ENCODE data around the gene ZRANB1.
"Not testable (repeated sequence)": the region's sequence is repeated elsewhere in the genome, so short reads cannot be mapped to it uniquely, and the experiment has no call there.

Gene ZRANB1

DNA sequence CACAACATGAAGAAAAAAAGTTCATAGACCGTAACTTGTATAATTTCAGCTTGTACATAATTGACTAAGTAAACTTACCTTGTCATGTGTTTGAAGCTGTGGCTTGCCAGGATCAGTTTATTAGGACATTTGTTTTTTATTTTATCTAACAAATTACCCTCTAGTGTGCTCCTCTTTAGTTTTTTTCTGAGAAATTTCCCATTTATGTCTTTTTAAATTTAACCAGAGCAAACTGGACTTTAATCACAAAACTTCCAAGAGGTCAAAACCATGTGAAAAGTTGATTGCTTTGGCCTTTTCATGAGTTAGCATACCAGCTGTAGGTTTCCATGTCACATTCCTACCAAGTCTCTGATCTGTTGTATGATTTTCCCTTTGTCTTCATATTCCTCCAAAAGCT lies 42.5 kb downstream of the ZRANB1 start:
- Histone ChIP-seq H3K9me3 (no peaks in the 10 kb centered on the region), H3K27me3 (no peaks in the 10 kb centered on the region), H3K36me3 (peaks cover 88% of the 10 kb centered on the region), H3K4me1 (ENCODE audit: control insufficient read depth in 1 of 2, insufficient read depth in 1 of 2, low read depth in 1 of 2, low read length in 1 of 2) (no peaks in the 10 kb centered on the region), H3K4me3 (ENCODE audit: low read depth in 1 of 2, low read length in 1 of 2) (no peak overlapping the region), H3K27ac (no peak overlapping the region)
- TF ChIP-seq CTCF (IDR thresholded peaks at IDR 0.05): no peak

DNA sequence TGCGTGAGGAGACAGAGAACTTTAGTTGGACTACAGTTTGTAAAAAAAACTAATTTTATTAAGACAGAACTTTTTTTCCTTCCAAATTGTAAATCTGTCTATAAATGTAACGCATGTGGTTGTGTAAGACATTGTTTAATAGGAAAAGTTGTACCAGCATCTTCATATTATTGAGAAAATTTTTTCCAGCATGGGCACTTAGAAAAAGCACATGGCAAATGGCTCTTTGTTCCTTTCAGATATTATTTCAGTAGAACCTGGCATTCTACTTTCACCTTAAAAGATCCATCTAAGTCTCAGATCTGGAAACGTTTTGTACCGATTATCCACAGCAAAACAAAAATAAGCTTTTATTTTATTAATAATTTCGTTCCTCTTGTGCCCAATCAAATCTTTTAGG lies 43.2 kb downstream of the ZRANB1 start:
- Histone ChIP-seq H3K4me1 (ENCODE audit: control insufficient read depth in 1 of 2, insufficient read depth in 1 of 2, low read depth in 1 of 2, low read length in 1 of 2) (no peaks in the 10 kb centered on the region), H3K36me3 (peaks cover 96% of the 10 kb centered on the region), H3K27me3 (no peaks in the 10 kb centered on the region), H3K27ac (no peak overlapping the region), H3K4me3 (ENCODE audit: low read depth in 1 of 2, low read length in 1 of 2) (no peak overlapping the region), H3K9me3 (no peaks in the 10 kb centered on the region)
- TF ChIP-seq CTCF (IDR thresholded peaks at IDR 0.05): no peak

DNA sequence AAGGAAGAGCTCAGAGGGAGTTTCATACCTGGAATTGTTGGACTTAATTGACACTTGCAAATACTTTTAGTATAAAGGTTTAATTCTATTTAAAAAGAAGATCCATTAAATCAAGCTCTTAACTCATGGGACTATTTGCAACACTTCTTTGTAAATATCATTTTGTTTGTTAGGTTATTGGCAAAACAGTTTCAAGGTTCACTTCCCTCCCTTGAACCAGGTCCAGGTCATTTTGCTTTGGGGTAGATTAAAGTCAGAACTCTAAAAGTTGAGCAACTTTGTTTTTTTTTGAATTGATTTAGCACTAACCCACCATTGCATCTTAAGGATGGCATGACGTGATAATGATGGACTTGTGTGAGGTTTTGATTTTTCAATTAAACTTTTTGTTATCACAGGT lies 45.9 kb downstream of the ZRANB1 start:
- no peak for TF ChIP-seq CTCF (IDR thresholded peaks at IDR 0.05)
- Histone ChIP-seq H3K27me3 (no peaks in the 10 kb centered on the region), H3K9me3 (no peaks in the 10 kb centered on the region), H3K4me3 (ENCODE audit: low read depth in 1 of 2, low read length in 1 of 2) (no peak overlapping the region), H3K4me1 (ENCODE audit: control insufficient read depth in 1 of 2, insufficient read depth in 1 of 2, low read depth in 1 of 2, low read length in 1 of 2) (no peaks in the 10 kb centered on the region), H3K36me3 (peaks cover 100% of the 10 kb centered on the region), H3K27ac (no peak overlapping the region)

GRCh38 chr10:124988753-124989152 lies 46.8 kb downstream of the ZRANB1 start:
- H3K9me3 ChIP-seq; H3K27me3 ChIP-seq; H3K4me1 ChIP-seq (ENCODE audit: control insufficient read depth in 1 of 2, insufficient read depth in 1 of 2, low read depth in 1 of 2, low read length in 1 of 2); H3K4me3 ChIP-seq (ENCODE audit: low read depth in 1 of 2, low read length in 1 of 2); H3K27ac ChIP-seq: not testable (repeated sequence)
- peaks cover 100% of the 10 kb centered on the region for H3K36me3 ChIP-seq

- no peaks in the 10 kb centered on the region for H3K27me3 ChIP-seq
- peaks cover 100% of the 10 kb centered on the region for H3K36me3 ChIP-seq
- H3K9me3 ChIP-seq: no peaks in the 10 kb centered on the region
- H3K4me3 ChIP-seq (ENCODE audit: low read depth in 1 of 2, low read length in 1 of 2): no peak overlapping the region
- no peaks in the 10 kb centered on the region for H3K4me1 ChIP-seq (ENCODE audit: control insufficient read depth in 1 of 2, insufficient read depth in 1 of 2, low read depth in 1 of 2, low read length in 1 of 2)
- no peak overlapping the region for H3K27ac ChIP-seq
- TF ChIP-seq CTCF (IDR thresholded peaks at IDR 0.05): no peak
Observed at GRCh38 chr10:124989526-124989925, 47.6 kb downstream of the ZRANB1 start.

GRCh38 chr10:124990671-124991625 lies 49.0 kb downstream of the ZRANB1 start:
- H3K36me3 ChIP-seq: peaks cover 100% of the 10 kb centered on the region
- no peak overlapping the region for H3K27ac ChIP-seq
- TF ChIP-seq CTCF (IDR thresholded peaks at IDR 0.05): no peak
- no peaks in the 10 kb centered on the region for H3K4me1 ChIP-seq (ENCODE audit: control insufficient read depth in 1 of 2, insufficient read depth in 1 of 2, low read depth in 1 of 2, low read length in 1 of 2)
- H3K27me3 ChIP-seq: no peaks in the 10 kb centered on the region
- no peaks in the 10 kb centered on the region for H3K9me3 ChIP-seq
- H3K4me3 ChIP-seq (ENCODE audit: low read depth in 1 of 2, low read length in 1 of 2): no peak overlapping the region
